Muscle of leg (tissue), 11 donors: Measurements from ENCODE around the gene TF. TPM values are rescaled to one million over a fixed set of nuclear protein-coding genes. Genes with fewer than 3 reads are reported as not detected.
"Not testable (repeated sequence)": the region's sequence is repeated elsewhere in the genome, so short reads cannot be mapped to it uniquely, and the experiment has no call there.

Experiments used
- DNase-seq: peaks from one replicate; pipeline ENCODE4 v3.0.0; 2013
- H3K27ac ChIP-seq: one replicate; pipeline ENCODE4 v1.5.1; 2013; ENCODE audit warnings: mild to moderate bottlenecking, low read length, control low read depth
- H3K27me3 ChIP-seq: one replicate; pipeline ENCODE4 v1.6.1; 2013; ENCODE audit warnings: low read length; ENCODE audit not compliant: control insufficient read depth, insufficient read depth
- H3K36me3 ChIP-seq: one replicate; pipeline ENCODE4 v1.6.1; 2013; ENCODE audit warnings: low read length; ENCODE audit not compliant: control insufficient read depth, insufficient read depth
- H3K4me1 ChIP-seq: one replicate; pipeline ENCODE4 v1.6.1; 2013; ENCODE audit warnings: low read length; ENCODE audit not compliant: control insufficient read depth, insufficient read depth
- H3K4me3 ChIP-seq: one replicate; pipeline ENCODE4 v1.5.1; 2013; ENCODE audit warnings: low read length, control low read depth
- H3K9me3 ChIP-seq: replicated peaks from 2 replicates; pipeline ENCODE4 v1.6.1; 2013; ENCODE audit warnings: low read depth, low read length; ENCODE audit not compliant: control insufficient read depth
- WGBS: methylation state at CpG from one replicate; pipeline ENCODE4 v1.1.5; 2013; ENCODE audit warnings: missing lambda C conversion rate; ENCODE audit not compliant: insufficient coverage; 5-methylcytosine and 5-hydroxymethylcytosine counted together
- polyA plus RNA-seq, 8 donors: library from polyadenylated mRNA; unstranded; fragments of 120-200 nt; gene quantifications; one replicate each; pipeline versions ENCODE4 v1.2.1 to v1.2.3, GENCODE V29; 2013; ENCODE audit warnings: inconsistent platforms in 1 of 8, low replicate concordance in 1 of 8; ENCODE audit not compliant: insufficient read length in 8 of 8, insufficient read depth in 1 of 8
- total RNA-seq: library from RNA; stranded (reverse); fragments of 120-200 nt; gene quantifications from one replicate; pipeline ENCODE4 v1.2.4, GENCODE V29; 2013

TF gene
- total and polyA plus RNA-seq, 9 donors, result 1.2 to 27.3 (median 4.1) TPM

DNA sequence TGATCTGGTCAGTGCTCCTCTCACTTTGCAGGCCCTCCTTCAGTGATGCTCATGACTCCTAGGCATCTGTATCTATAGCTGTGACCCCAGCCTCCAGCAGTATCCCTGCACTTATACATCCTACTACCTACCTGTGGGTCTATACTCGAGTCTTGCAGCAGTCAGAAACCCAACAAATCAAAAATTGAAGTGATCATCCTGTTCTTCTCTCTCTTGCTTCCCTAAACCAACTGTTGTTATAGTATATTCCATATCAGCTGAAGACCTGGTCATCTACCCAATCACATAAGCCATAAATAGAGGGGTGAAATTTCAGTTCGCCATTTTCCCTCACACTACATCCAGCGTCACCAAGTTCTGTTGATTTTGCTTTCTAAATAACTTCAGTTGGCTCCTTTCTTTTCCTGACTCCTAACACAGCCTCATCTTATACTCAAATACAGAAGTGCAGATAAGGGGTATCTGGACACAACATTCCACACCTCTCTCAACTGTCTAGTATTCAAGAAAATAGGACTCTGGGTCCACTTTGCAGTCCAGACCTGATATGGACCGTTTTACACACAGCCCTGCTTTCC lies 33.5 kb downstream of the TF start:
- Histone ChIP-seq H3K36me3 (no peaks in the 10 kb centered on the region), H3K9me3 (no peaks in the 10 kb centered on the region), H3K27me3 (no peaks in the 10 kb centered on the region), H3K4me3 (no peak overlapping the region), H3K4me1 (no peaks in the 10 kb centered on the region), H3K27ac (no peak overlapping the region)
- no peak for DNase-seq
- 56% methylated on average over 2 of the region's 4 CpGs for WGBS

DNA sequence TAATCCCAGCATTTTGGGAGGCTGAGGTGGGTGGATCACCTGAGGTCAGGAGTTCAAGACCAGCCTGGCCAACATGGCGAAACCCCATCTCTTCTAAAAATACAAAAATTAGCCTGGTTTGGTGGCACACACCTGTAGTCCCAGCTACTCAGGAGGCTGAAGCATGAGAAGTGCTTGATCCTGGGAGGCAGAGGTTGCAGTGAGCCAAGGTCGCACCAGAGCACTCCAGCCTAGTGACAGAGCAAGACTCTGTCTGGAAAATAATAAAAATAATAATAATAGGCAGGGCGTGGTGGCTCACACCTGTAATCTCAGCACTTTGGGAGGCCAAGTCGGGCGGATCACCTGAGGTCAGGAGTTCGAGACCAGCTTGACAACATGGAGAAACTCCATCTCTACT lies 34.6 kb downstream of the TF start:
- 68% methylated on average over 4 of the region's 6 CpGs for WGBS
- not testable (repeated sequence) for H3K4me1 ChIP-seq, H3K27ac ChIP-seq, H3K36me3 ChIP-seq, H3K27me3 ChIP-seq, DNase-seq, H3K9me3 ChIP-seq, H3K4me3 ChIP-seq

DNA sequence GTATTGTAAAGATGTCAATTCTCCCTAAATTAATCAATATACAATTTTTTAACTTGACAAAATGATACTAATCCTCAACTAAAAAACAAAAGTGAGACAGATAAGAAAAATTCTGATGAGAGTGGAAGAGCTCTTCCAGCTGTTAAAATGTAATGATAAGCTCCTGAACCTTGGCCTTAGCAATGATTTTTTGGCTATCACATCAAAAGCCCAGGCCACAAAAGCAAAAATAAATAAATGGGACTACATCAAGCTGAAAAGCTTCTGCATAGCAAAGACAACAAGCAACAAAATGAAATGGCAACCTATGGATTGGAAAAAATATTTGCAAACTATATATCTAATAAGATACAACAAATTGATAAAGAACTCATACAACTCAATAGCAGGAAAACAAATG lies 35.4 kb downstream of the TF start:
- H3K36me3 ChIP-seq, result no peaks in the 10 kb centered on the region
- no peak overlapping the region for H3K4me3 ChIP-seq
- H3K9me3 ChIP-seq, result no peaks in the 10 kb centered on the region
- no peaks in the 10 kb centered on the region for H3K4me1 ChIP-seq
- no peak for DNase-seq
- no peak overlapping the region for H3K27ac ChIP-seq
- H3K27me3 ChIP-seq, result no peaks in the 10 kb centered on the region

DNA sequence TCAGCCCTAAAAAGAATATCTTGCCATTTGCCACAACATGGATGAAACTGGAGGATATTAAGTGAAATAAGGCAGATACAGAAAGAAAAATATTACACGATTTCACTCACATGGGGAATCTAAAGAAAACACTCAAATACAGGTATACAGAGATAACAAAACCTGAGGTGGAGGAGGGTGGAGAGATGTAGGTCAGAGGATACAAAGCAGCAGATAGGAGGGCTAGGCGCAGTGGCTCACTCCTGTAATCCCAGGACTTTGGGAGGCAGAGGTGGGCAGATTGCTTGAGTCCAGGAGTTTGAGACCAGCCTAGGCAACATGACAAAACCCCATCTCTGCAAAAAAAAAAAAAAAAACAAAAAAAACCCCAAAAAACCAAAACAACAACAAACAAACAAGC lies 36.3 kb downstream of the TF start:
- Histone ChIP-seq H3K27me3 (no peaks in the 10 kb centered on the region), H3K27ac (no peak overlapping the region), H3K4me1 (no peaks in the 10 kb centered on the region), H3K9me3 (no peaks in the 10 kb centered on the region), H3K4me3 (no peak overlapping the region), H3K36me3 (no peaks in the 10 kb centered on the region)
- WGBS, result no CpG with 5 or more reads among the region's 2 CpGs
- no peak for DNase-seq

DNA sequence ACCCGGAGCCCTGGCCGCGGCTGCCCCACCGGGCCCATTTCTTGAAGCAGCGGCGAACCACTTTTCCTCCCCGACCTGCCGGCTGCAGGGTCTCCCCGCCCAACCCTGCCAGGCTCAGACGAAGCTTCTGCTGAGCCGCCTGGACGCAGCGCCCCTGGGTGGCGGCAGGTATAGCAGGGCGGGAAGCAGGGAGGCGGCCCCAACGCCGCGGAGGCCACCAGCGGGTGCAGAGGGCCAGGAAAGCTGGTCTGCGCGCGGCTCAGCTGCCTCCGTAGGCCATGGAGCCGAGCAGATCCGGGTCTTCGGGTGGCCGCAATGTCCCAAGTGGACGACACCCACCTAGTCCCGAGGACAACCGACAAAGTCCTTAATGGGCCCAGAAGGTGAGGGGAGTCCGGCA lies 37.6 kb downstream of the TF start:
- H3K4me3 ChIP-seq, result no peak overlapping the region

DNA sequence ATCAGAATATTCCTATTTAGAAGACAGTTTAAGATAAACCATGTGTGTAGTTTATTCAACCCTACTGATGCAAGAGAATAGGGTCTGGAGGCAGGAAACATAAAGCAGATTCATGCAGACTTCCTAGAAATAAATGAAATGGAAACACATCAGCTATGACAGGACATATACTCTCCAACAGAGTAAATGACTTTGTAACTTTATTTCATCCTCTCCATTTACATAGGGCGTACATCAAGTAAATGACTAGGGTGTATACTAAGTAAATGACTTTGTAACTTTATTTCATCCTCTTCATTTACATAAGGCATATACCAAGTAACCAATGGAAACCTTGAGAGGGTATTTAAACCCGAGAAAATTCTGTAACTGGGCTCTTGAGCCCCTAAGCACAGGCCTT lies 41.8 kb downstream of the TF start:
- Histone ChIP-seq H3K36me3 (no peaks in the 10 kb centered on the region), H3K9me3 (peaks cover 12% of the 10 kb centered on the region), H3K27me3 (no peaks in the 10 kb centered on the region), H3K4me3 (no peak overlapping the region), H3K27ac (no peak overlapping the region), H3K4me1 (no peaks in the 10 kb centered on the region)
- DNase-seq, result no peak
- WGBS, result 40% methylated on average over 1 of the region's 2 CpGs

More for the DNA sequence above, 37.6 kb downstream of the TF start:
- DNase-seq, result no peak
- H3K9me3 ChIP-seq, result no peaks in the 10 kb centered on the region
- no peaks in the 10 kb centered on the region for H3K4me1 ChIP-seq
- WGBS, result 51% methylated on average over 32 of the region's 32 CpGs
- no peaks in the 10 kb centered on the region for H3K36me3 ChIP-seq
- no peaks in the 10 kb centered on the region for H3K27me3 ChIP-seq
- no peak overlapping the region for H3K27ac ChIP-seq

DNA sequence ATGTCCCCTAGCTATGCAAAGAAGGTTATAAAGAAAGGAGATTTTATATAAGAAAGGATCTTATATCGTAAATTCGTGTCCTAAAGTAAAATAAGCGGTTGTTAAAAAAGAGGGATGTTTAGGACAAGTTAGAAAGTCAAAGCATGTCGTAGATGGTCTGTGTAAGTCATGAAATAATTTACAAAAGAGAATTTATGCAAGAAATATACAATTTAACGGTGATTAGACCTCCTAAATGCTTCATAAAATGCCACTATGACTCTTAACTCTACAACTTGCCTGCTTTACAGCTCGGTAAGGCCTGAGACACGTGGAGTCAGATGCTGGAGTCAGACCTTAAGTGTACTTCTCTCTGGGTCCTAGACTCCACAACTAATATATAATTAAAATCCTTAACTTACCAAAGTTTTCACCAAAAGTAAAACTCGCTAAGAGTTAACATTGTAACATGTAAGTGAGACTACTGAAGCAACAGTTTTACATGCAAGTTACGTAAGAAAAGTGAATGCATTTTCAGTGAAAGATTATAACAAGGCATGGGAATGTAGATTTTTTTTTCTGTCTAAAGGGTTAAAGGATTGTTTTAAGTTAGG lies 46.1 kb downstream of the TF start:
- WGBS, result 0% methylated on average over 1 of the region's 9 CpGs
- no peaks in the 10 kb centered on the region for H3K4me1 ChIP-seq
- H3K27me3 ChIP-seq, result no peaks in the 10 kb centered on the region
- no peak overlapping the region for H3K4me3 ChIP-seq
- H3K36me3 ChIP-seq, result no peaks in the 10 kb centered on the region
- no peak overlapping the region for H3K27ac ChIP-seq
- no peak for DNase-seq
- peaks cover 12% of the 10 kb centered on the region for H3K9me3 ChIP-seq

DNA sequence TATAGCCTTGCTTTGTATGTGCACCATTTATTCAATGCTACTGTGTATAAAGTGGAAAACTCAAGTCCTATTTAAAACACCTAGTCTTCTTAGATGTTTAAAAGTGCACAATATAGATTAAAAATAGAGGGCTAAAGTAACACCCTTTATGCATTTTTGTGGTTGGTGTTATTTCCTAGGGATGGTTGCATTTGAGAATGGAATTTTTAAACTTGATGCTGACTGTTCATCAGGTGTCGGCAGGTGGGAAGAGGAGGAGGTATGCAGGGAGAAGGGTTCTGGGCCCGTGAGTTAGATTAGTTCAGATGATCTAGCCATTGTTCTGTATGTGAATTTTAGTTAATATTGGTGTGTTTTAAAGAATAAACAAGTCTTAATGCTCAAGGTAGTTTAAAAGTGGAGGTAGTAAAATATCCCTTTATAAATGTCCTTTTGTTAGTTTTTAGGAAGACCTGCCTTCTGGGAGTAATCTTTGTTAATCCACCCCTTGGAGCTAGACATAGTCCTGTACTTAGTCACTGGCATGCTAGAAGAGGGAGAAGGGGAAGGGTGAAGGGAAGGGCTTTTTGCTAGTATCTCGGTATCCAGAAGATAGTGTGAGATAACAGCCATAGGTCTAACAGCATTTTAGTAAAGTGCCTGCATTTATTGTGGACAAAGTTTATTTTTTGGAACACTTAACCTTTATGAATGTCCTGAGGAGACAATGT lies 51.4 kb downstream of the TF start:
- DNase-seq, result no peak
- H3K27me3 ChIP-seq, result peaks cover 5% of the 10 kb centered on the region
- H3K36me3 ChIP-seq, result no peaks in the 10 kb centered on the region
- H3K4me1 ChIP-seq, result peaks cover 2% of the 10 kb centered on the region
- H3K9me3 ChIP-seq, result no peaks in the 10 kb centered on the region
- 83% methylated on average over 3 of the region's 3 CpGs for WGBS
- no peak overlapping the region for H3K27ac ChIP-seq
- H3K4me3 ChIP-seq, result no peak overlapping the region

DNA sequence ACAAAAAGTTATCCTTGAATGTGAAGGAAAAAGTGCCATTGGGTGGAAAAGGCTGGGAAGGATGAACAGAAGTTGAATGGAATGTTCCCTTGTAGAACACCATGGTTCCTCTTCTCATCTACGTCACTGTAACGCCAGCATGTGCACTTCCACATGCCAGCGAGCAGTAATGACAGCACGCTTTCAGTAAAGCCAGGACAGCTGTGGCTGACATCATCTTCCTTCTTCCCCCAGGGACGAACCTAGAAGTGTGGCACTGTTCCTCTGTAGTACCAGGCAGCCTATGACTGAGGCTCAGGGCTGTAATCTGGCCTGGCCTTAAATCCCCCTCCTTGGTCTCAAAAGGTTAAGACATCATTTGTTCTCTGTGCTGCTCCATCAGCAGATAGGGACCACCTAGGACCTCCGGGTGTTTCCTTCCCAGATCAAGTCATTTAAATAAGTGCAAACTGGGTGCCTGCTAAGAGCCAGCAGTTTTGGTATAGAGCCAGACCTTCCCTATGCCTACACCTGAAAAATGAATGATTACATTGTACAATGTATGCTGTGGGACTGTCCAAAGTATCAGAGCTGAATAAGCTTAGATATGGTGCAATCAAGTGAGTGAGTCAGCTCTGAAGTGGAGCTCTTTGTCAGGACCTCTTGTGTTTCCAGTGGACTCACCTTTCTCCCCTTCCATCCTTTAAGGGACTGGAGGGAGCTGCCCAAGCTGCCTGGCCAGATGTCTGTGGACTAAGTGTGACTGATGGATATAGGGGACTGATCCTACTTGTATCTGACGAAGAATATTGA lies 53.8 kb downstream of the TF start:
- H3K27ac ChIP-seq, result no peak overlapping the region
- H3K4me3 ChIP-seq, result no peak overlapping the region
- peaks cover 2% of the 10 kb centered on the region for H3K4me1 ChIP-seq
- DNase-seq, result peak; percentile 74
- peaks cover 5% of the 10 kb centered on the region for H3K27me3 ChIP-seq
- 67% methylated on average over 2 of the region's 7 CpGs for WGBS
- no peaks in the 10 kb centered on the region for H3K36me3 ChIP-seq
- H3K9me3 ChIP-seq, result no peaks in the 10 kb centered on the region

DNA sequence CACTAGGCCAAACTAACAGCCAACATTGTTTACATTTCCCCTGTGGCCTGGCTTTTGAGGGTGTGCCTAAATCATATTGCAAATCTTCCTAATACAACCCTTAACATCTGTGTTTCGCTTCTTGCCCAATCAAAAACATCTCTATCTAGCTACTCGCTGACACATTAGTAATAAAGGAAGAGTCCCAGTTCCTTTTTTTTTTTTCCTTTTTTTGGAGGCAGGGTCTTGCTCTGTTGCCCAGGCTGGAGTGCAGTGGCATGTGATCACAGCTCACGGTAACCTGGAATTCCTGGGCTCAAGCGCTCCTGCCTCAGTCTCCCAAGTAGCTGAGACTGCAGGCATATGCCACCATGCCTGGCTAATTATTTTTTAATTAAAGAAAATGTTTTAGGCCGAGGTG lies 57.3 kb downstream of the TF start:
- Histone ChIP-seq H3K27me3 (peaks cover 5% of the 10 kb centered on the region), H3K4me1 (peaks cover 6% of the 10 kb centered on the region), H3K4me3 (no peak overlapping the region), H3K9me3 (no peaks in the 10 kb centered on the region), H3K27ac (no peak overlapping the region), H3K36me3 (no peaks in the 10 kb centered on the region)
- no CpG with 5 or more reads among the region's 5 CpGs for WGBS
- DNase-seq, result no peak
